Measurements from ENCODE around the gene ABI3.

GRCh38 chr17:49210158-49211029 is at the start of gene ABI3, which contains the start of gene GNGT2:
- TF ChIP-seq CTCF (IDR thresholded peaks at IDR 0.05; ENCODE audit: insufficient read depth, low read length, poor library complexity, severe bottlenecking) (no peak), EZH2phosphoT487 (conservative IDR thresholded peaks at IDR 0.05; ENCODE audit: low read length) (no peak)

Data from SU-DHL-6 (cell line).